GM12878 (cell line): ENCODE data around the gene B4GALNT2. TPM values are rescaled to one million over a fixed set of nuclear protein-coding genes. Genes with fewer than 3 reads are reported as not detected.

Experiments used
- ATAC-seq: fragments of 200-7000 bp; cut with Tn5 transposase; 3 replicates; pipeline ENCODE4 v1.9.1; 2020; ENCODE audit warnings: mild to moderate bottlenecking, moderate library complexity
- BruUV-seq: library from RNA; stranded (reverse); fragments of 400-500 nt; replicated peaks from 2 replicates; lab custom pipeline; 2021; lab: Mats Ljungman, UMichigan
- CTCF ChIA-PET: fragments of 300-600 bp; sonication (Branson Sonifier 250); formaldehyde crosslinking; extraction: SDS; loops from one replicate; lab custom pipeline; 2021; ENCODE audit warnings: inconsistent platforms; lab: Yijun Ruan, JAX
- POLR2A ChIA-PET: fragments of 350-600 bp; formaldehyde crosslinking; extraction: SDS; loops from one replicate; lab custom pipeline; 2021; ENCODE audit warnings: inconsistent platforms; lab: Charles Lee
- RAD21 ChIA-PET: fragments of 300-600 bp; sonication (Branson Sonifier 250); formaldehyde crosslinking; loops from one replicate; lab custom pipeline; 2023; ENCODE audit warnings: antibody characterized with exemption; ENCODE audit not compliant: unreplicated experiment; lab: Charles Lee
- SMC1A ChIA-PET: fragments of 300-600 bp; sonication (Branson Sonifier 250); formaldehyde crosslinking; loops from one replicate; lab custom pipeline; 2023; ENCODE audit not compliant: unreplicated experiment, uncharacterized antibody; lab: Charles Lee
- DNase-seq: peaks from one replicate; pipeline ENCODE4 v3.0.0-alpha.2; 2011; ENCODE audit warnings: low read depth, low spot score
- FAIRE-seq: peaks from 3 replicates; lab custom pipeline; 2011; peaks lifted over from hg19 to GRCh38; lab: Jason Lieb, UNC
- H2AFZ ChIP-seq: 2 replicates; pipeline ENCODE4 v1.6.0; 2011; ENCODE audit warnings: low read depth, low read length, control low read depth; ENCODE audit not compliant: control insufficient read depth
- H3K27ac ChIP-seq: 2 replicates; pipeline ENCODE4 v1.5.1; 2011; ENCODE audit warnings: control low read depth; ENCODE audit not compliant: control insufficient read depth, insufficient read depth
- H3K27me3 ChIP-seq, 2 experiments: replicated peaks in 1 of 2; 2 replicates each; pipeline versions ENCODE4 v1.6.0 to v1.6.1; 2011; ENCODE audit warnings: low read length in 1 of 2; ENCODE audit not compliant: control insufficient read depth in 2 of 2, insufficient read depth in 2 of 2
- H3K36me3 ChIP-seq, 2 experiments: 2 replicates each; pipeline ENCODE4 v1.5.1; 2011; ENCODE audit warnings: low read length in 1 of 2; ENCODE audit not compliant: control insufficient read depth in 2 of 2, insufficient read depth in 2 of 2
- H3K4me1 ChIP-seq: 2 replicates; pipeline ENCODE4 v1.6.1; 2011; ENCODE audit warnings: mild to moderate bottlenecking, low read length, moderate library complexity, mixed read lengths; ENCODE audit not compliant: control insufficient read depth, insufficient read depth
- H3K4me2 ChIP-seq: 2 replicates; pipeline ENCODE4 v1.6.0; 2011; ENCODE audit warnings: control low read depth; ENCODE audit not compliant: control insufficient read depth, insufficient read depth
- H3K4me3 ChIP-seq: fragments of 200-600 bp; sonication (generic); 2 replicates; pipeline ENCODE4 v1.5.1; 2016
- H3K79me2 ChIP-seq: 2 replicates; pipeline ENCODE4 v1.6.0; 2011; ENCODE audit warnings: low read length; ENCODE audit not compliant: control insufficient read depth, insufficient read depth
- H3K9ac ChIP-seq: 2 replicates; pipeline ENCODE4 v1.8.0; 2011; ENCODE audit warnings: low read length, control low read depth, mixed read lengths; ENCODE audit not compliant: control insufficient read depth, insufficient read depth
- H3K9me3 ChIP-seq: replicated peaks from 3 replicates; pipeline ENCODE4 v1.5.1; 2011; ENCODE audit warnings: mild to moderate bottlenecking, low read length; ENCODE audit not compliant: control insufficient read depth, insufficient read depth
- H4K20me1 ChIP-seq: 2 replicates; pipeline ENCODE4 v1.6.0; 2011; ENCODE audit not compliant: control insufficient read depth, insufficient read depth
- ASH2L ChIP-seq: fragments of 300-600, 200-600 bp; sonication (generic); IDR thresholded peaks from 2 replicates; pipeline ENCODE4 v1.6.1; 2017; ENCODE audit warnings: low read depth, mild to moderate bottlenecking, borderline replicate concordance
- ATF7 ChIP-seq: fragments of 450-650 bp; IDR thresholded peaks from 2 replicates; pipeline ENCODE4 v1.6.1; 2016; ENCODE audit warnings: low read depth, mild to moderate bottlenecking
- BCL3 ChIP-seq: IDR thresholded peaks from 2 replicates; pipeline ENCODE4 v1.6.1; 2011; ENCODE audit warnings: borderline replicate concordance, low read depth, mild to moderate bottlenecking, moderate library complexity, low read length; ENCODE audit not compliant: insufficient read depth, poor library complexity, severe bottlenecking
- BMI1 ChIP-seq: fragments of 450-650 bp; IDR thresholded peaks from 2 replicates; pipeline ENCODE4 v1.6.1; 2016; ENCODE audit warnings: mild to moderate bottlenecking, moderate library complexity, borderline replicate concordance
- NR2F1 ChIP-seq: fragments of 450-650 bp; conservative IDR thresholded peaks from 2 replicates; pipeline ENCODE4 v1.6.1; 2017; ENCODE audit warnings: mild to moderate bottlenecking
- RUNX3 ChIP-seq: IDR thresholded peaks from 2 replicates; pipeline ENCODE4 v1.6.1; 2012; ENCODE audit warnings: low read length, inconsistent platforms
- SIN3A ChIP-seq: IDR thresholded peaks from 2 replicates; pipeline ENCODE4 v1.6.1; 2012; ENCODE audit warnings: low read depth, low read length, improper control_type of control experiment
- SMAD5 ChIP-seq: IDR thresholded peaks from 2 replicates; pipeline ENCODE4 v1.6.1; 2016; ENCODE audit warnings: antibody characterized with exemption, low read depth
- SMARCA5 ChIP-seq: fragments of 450-650 bp; IDR thresholded peaks from 2 replicates; pipeline ENCODE4 v1.6.1; 2017; ENCODE audit warnings: mild to moderate bottlenecking
- SPI1 ChIP-seq: IDR thresholded peaks from 2 replicates; pipeline ENCODE4 v1.6.1; 2011; ENCODE audit warnings: low read depth, mild to moderate bottlenecking, low read length, moderate library complexity, borderline replicate concordance; ENCODE audit not compliant: insufficient read depth
- YBX1 ChIP-seq: fragments of 450-650 bp; IDR thresholded peaks from 2 replicates; pipeline ENCODE4 v1.6.1; 2016; ENCODE audit warnings: antibody characterized with exemption
- ZBED1 ChIP-seq: IDR thresholded peaks from 2 replicates; pipeline ENCODE4 v1.6.1; 2016; ENCODE audit warnings: borderline replicate concordance
- WGBS: methylation state at CpG from one replicate; pipeline ENCODE4 v1.1.6; 2016; ENCODE audit warnings: low lambda C conversion rate; ENCODE audit not compliant: insufficient replicate concordance, insufficient coverage; ENCODE audit errors: missing lambda C conversion rate; 5-methylcytosine and 5-hydroxymethylcytosine counted together
- in situ Hi-C: fragments of 300-500 bp; cut with MboI; formaldehyde crosslinking; loops from 9 replicates; pipeline ENCODE4 v1.14.3; 2018; ENCODE audit warnings: mixed read lengths
- intact Hi-C: fragments of 100-400 bp; cut with micrococcal nuclease; formaldehyde crosslinking; loops from one replicate; pipeline ENCODE4 v1.14.2; 2022; ENCODE audit not compliant: unreplicated experiment
- polyA plus RNA-seq, 11 experiments: library from polyadenylated mRNA; depleted of rRNA in 4 of 11; unstranded in 6 of 11; stranded (reverse) in 5 of 11; fragments of >200 nt; fragmentation: Nextera tagmentation in 4 of 11; fragmentation: Illumina TruSeq in 1 of 11; extraction: Ambion mirVana in 4 of 11; extraction: Trizol in 1 of 11; gene quantifications; 1 replicate in 1 of 11; 2 replicates in 10 of 11; pipeline versions ENCODE4 v1.2.1 to v1.2.3, GENCODE V29; 2011 to 2016; ENCODE audit warnings: inconsistent platforms in 2 of 11, missing spikeins in 2 of 11, low read depth in 1 of 11
- total RNA-seq, 4 experiments: library from RNA; depleted of rRNA in 3 of 4; stranded (reverse); fragments of >200 nt in 3 of 4; fragmentation: Illumina TruSeq in 1 of 4; extraction: Trizol in 1 of 4; gene quantifications; 2 replicates each; pipeline versions ENCODE4 v1.2.1 to v1.2.3, GENCODE V29; 2013 to 2021

The B4GALNT2 gene
- total and polyA plus RNA-seq, 10 of the 15 experiments (the other 5 are each of a cell fraction or from before 2014, with no cell fraction given): not detected

GRCh38 chr17:49180998-49181635 is 48.5 kb downstream of the B4GALNT2 start:
- Histone ChIP-seq H3K4me2 (no peak overlapping the region), H3K9me3 (peaks cover 24% of the 10 kb centered on the region; the same call in 2 of the 3 replicates), H3K36me3 (no peaks in the 10 kb centered on the region), H3K27me3 (no peaks in the 10 kb centered on the region), H3K79me2 (no peaks in the 10 kb centered on the region), H2AFZ (no peak overlapping the region), H3K4me1 (no peaks in the 10 kb centered on the region), H3K27ac (no peak overlapping the region), H3K4me3 (no peak overlapping the region)
- ChIA-PET RAD21 (interaction anchor here (0.8 to 5.9 kb wide), 13 partner anchors 9 to 545 kb away, joined by 3 to 72 read pairs (median 5); no protein-coding TSS in a partner anchor), SMC1A (interaction anchor here (1.1 to 6.4 kb wide), 9 partner anchors 9 to 187 kb away, joined by 5 to 118 read pairs (median 14); partner anchors contain the start of genes ABI3, GNGT2 and PHOSPHO1)
- BruUV-seq: no TSS peak
- ATAC-seq (peak; percentile 46; the same call in 2 of the 3 replicates), FAIRE-seq (no peak)
- intact Hi-C loops: loop anchor here (1.0 kb wide), 1 partner anchor 46 kb away; no protein-coding TSS in a partner anchor
- TF ChIP-seq NR2F1 (0 out of 2 replicates have a peak, but pooled peaks have one; percentile 11), ATF7 (no peak), SPI1 (peak; percentile 52; the same call in 1 of the 2 replicates)
- TF ChIP-seq, all 136 proteins: peak for 2
- no peak for DNase-seq
- ChIA-PET POLR2A (interaction anchor here (1.3 to 1.7 kb wide), 2 partner anchors 13 to 41 kb away, joined by 4 to 7 read pairs; no protein-coding TSS in a partner anchor), CTCF (interaction anchor here (0.6 to 7.4 kb wide), 18 partner anchors 9 to 296 kb away, joined by 3 to 178 read pairs (median 6); partner anchors contain the start of gene PHOSPHO1)
- in situ Hi-C loops: no loop called here
- H3K9ac ChIP-seq: no peak overlapping the region
- WGBS: 59% methylated on average over 6 of the region's 6 CpGs
- H4K20me1 ChIP-seq: no peaks in the 10 kb centered on the region

GRCh38 chr17:49183341-49183740 is 50.8 kb downstream of the B4GALNT2 start:
- Histone ChIP-seq H3K9me3 (peaks cover 22% of the 10 kb centered on the region; the same call in 2 of the 3 replicates), H3K4me3 (no peak overlapping the region), H3K4me1 (no peaks in the 10 kb centered on the region), H3K9ac (no peak overlapping the region), H3K79me2 (no peaks in the 10 kb centered on the region), H3K27me3 (no peaks in the 10 kb centered on the region), H3K27ac (no peak overlapping the region), H3K4me2 (no peak overlapping the region), H3K36me3 (no peaks in the 10 kb centered on the region), H4K20me1 (no peaks in the 10 kb centered on the region), H2AFZ (no peak overlapping the region)
- no peak for DNase-seq
- ATAC-seq: no peak
- CTCF ChIA-PET: interaction anchor here (1.4 to 7.4 kb wide), 3 partner anchors 31 to 107 kb away, joined by 5 to 178 read pairs (median 45); partner anchors contain the start of gene PHOSPHO1
- no peak for FAIRE-seq
- in situ Hi-C loops (no loop called here), intact Hi-C loops (no loop called here)
- RAD21 ChIA-PET: interaction anchor here (4.8 to 5.9 kb wide), 2 partner anchors 30 to 43 kb away, joined by 27 to 72 read pairs; no protein-coding TSS in a partner anchor
- SMC1A ChIA-PET: interaction anchor here (1.1 to 6.4 kb wide), 5 partner anchors 9 to 108 kb away, joined by 3 to 118 read pairs (median 3); partner anchors contain the start of gene PHOSPHO1
- BruUV-seq: no TSS peak
- POLR2A ChIA-PET: interaction anchor here (1.4 kb wide), 1 partner anchor 35 kb away, joined by 4 read pairs; no protein-coding TSS in a partner anchor
- 40% methylated on average over 5 of the region's 5 CpGs for WGBS
- TF ChIP-seq BCL3: no peak
- TF ChIP-seq YBX1: no peak
- no peak for TF ChIP-seq ZBED1
- no peak for TF ChIP-seq SMAD5
- TF ChIP-seq SMARCA5: no peak
- no peak for TF ChIP-seq ASH2L
- no peak for TF ChIP-seq SIN3A
- no peak for TF ChIP-seq RUNX3
- no peak for TF ChIP-seq BMI1
